HCT116 (cell line): Measurements from ENCODE around the gene C2orf78. TPM values are rescaled to one million over a fixed set of nuclear protein-coding genes. Genes with fewer than 3 reads are reported as not detected.

ENCODE experiments used
- ATAC-seq: fragments of 200-7000 bp; cut with Tn5 transposase; 2 replicates; pipeline ENCODE4 v1.9.1; 2020; ENCODE audit warnings: mild to moderate bottlenecking, moderate library complexity
- BruUV-seq: library from RNA; stranded (reverse); fragments of 400-500 nt; replicated peaks from 2 replicates; lab custom pipeline; 2021; lab: Mats Ljungman, UMichigan
- CTCF ChIA-PET: fragments of 300-600 bp; sonication (Branson Sonifier 250); formaldehyde crosslinking; loops from one replicate; lab custom pipeline; 2021; ENCODE audit warnings: antibody characterized with exemption; lab: Charles Lee
- POLR2A ChIA-PET: fragments of 300-600, 350-600 bp; sonication (Branson Sonifier 250); formaldehyde crosslinking; loops from one replicate; lab custom pipeline; 2021; ENCODE audit warnings: antibody characterized with exemption; lab: Charles Lee
- RAD21 ChIA-PET, 2 experiments: fragments of 300-600 bp; sonication (Branson Sonifier 250); formaldehyde crosslinking; loops; one replicate each; lab custom pipeline; 2023; ENCODE audit warnings: low total read pairs in 2 of 2; ENCODE audit not compliant: uncharacterized antibody in 2 of 2, unreplicated experiment in 2 of 2, low non-redundant PET in 1 of 2; lab: Charles Lee
- DNase-seq: peaks from one replicate; pipeline ENCODE4 v3.0.0-alpha.2; 2010; ENCODE audit warnings: low read depth, low spot score
- H2AFZ ChIP-seq: fragments of 200-600 bp; shearing (Covaris generic), sonication (generic); 2 replicates; pipeline ENCODE4 v1.6.1; 2017; ENCODE audit warnings: low read depth, mixed run types, mixed read lengths, antibody characterized with exemption, low read length; ENCODE audit not compliant: poor library complexity, severe bottlenecking
- H3K27ac ChIP-seq: 2 replicates; pipeline ENCODE4 v1.5.1; 2012; ENCODE audit warnings: low read depth, low read length
- H3K27me3 ChIP-seq: fragments of 200-600 bp; sonication (generic); 2 replicates; pipeline ENCODE4 v1.6.1; 2016; ENCODE audit warnings: mixed run types, low read length, mixed read lengths; ENCODE audit not compliant: insufficient read depth
- H3K36me3 ChIP-seq, 2 experiments: fragments of 200-500 bp in 1 of 2; fragments of 200-600 bp in 1 of 2; sonication (Bioruptor generic) in 1 of 2; sonication (generic) in 1 of 2; 2 replicates each; pipeline versions ENCODE4 v1.5.1 to v1.6.1; 2014 to 2016; ENCODE audit warnings: low read length in 2 of 2, inconsistent platforms in 1 of 2, mixed read lengths in 1 of 2, mixed run types in 1 of 2; ENCODE audit not compliant: insufficient read depth in 2 of 2, control insufficient read depth in 1 of 2
- H3K4me1 ChIP-seq, 2 experiments: fragments of 200-600 bp in 1 of 2; sonication (generic) in 1 of 2; 2 replicates each; pipeline versions ENCODE4 v1.5.1 to v1.6.1; 2012 to 2017; ENCODE audit warnings: low read length in 2 of 2, inconsistent platforms in 1 of 2, mild to moderate bottlenecking in 1 of 2, mixed read lengths in 1 of 2, mixed run types in 1 of 2, moderate library complexity in 1 of 2; ENCODE audit not compliant: insufficient read depth in 2 of 2, control insufficient read depth in 1 of 2
- H3K4me2 ChIP-seq: fragments of 200-600 bp; sonication (generic); 2 replicates; pipeline ENCODE4 v1.6.1; 2017; ENCODE audit warnings: mixed run types, low read length, mixed read lengths
- H3K4me3 ChIP-seq, 2 experiments: fragments of 200-600 bp in 1 of 2; sonication (generic) in 1 of 2; replicated peaks in 1 of 2; 2 replicates each; pipeline ENCODE4 v1.5.1; 2011 to 2016; ENCODE audit warnings: low read length in 2 of 2, control low read depth in 1 of 2, low read depth in 1 of 2, mild to moderate bottlenecking in 1 of 2, mixed read lengths in 1 of 2, mixed run types in 1 of 2
- H3K79me2 ChIP-seq: fragments of 200-600 bp; sonication (generic); 2 replicates; pipeline ENCODE4 v1.6.1; 2017; ENCODE audit warnings: mild to moderate bottlenecking, mixed run types, low read length, moderate library complexity, mixed read lengths; ENCODE audit not compliant: insufficient read depth
- H3K9ac ChIP-seq: fragments of 200-600 bp; sonication (generic); 2 replicates; pipeline ENCODE4 v1.6.1; 2016; ENCODE audit warnings: low read length, mixed read lengths
- H3K9me2 ChIP-seq: fragments of 200-600 bp; sonication (generic), shearing (Covaris generic); 2 replicates; pipeline ENCODE4 v1.6.1; 2017; ENCODE audit warnings: mixed run types, mild to moderate bottlenecking, moderate library complexity; ENCODE audit not compliant: insufficient read depth
- H3K9me3 ChIP-seq, 2 experiments: fragments of 200-500 bp in 1 of 2; fragments of 200-600 bp in 1 of 2; sonication (Bioruptor generic) in 1 of 2; sonication (generic) in 1 of 2; 2 replicates each; pipeline ENCODE4 v1.6.1; 2014 to 2017; ENCODE audit warnings: low read length in 2 of 2, mixed read lengths in 2 of 2, inconsistent platforms in 1 of 2, low read depth in 1 of 2, mild to moderate bottlenecking in 1 of 2, mixed run types in 1 of 2, moderate library complexity in 1 of 2; ENCODE audit not compliant: control insufficient read depth in 1 of 2, insufficient read depth in 1 of 2
- H4K20me1 ChIP-seq: fragments of 200-600 bp; sonication (generic), shearing (Covaris generic); 2 replicates; pipeline ENCODE4 v1.6.1; 2017; ENCODE audit warnings: mixed run types, mild to moderate bottlenecking, moderate library complexity; ENCODE audit not compliant: insufficient read depth
- ATF3 ChIP-seq: IDR thresholded peaks from 2 replicates; pipeline ENCODE4 v1.6.1; 2012
- ELF1 ChIP-seq: IDR thresholded peaks from 2 replicates; pipeline ENCODE4 v1.6.1; 2012; ENCODE audit warnings: low read depth, borderline replicate concordance
- JUND ChIP-seq: IDR thresholded peaks from 2 replicates; pipeline ENCODE4 v1.6.1; 2012
- REST ChIP-seq: IDR thresholded peaks from 2 replicates; pipeline ENCODE4 v1.6.1; 2012; ENCODE audit warnings: low read depth
- ZBTB33 ChIP-seq: IDR thresholded peaks from 2 replicates; pipeline ENCODE4 v1.6.1; 2011; ENCODE audit warnings: mild to moderate bottlenecking, low read length, moderate library complexity; ENCODE audit not compliant: insufficient replicate concordance; ENCODE audit errors: extremely low read depth
- ZFX ChIP-seq: fragments of 450-650 bp; IDR thresholded peaks from 2 replicates; pipeline ENCODE4 v1.6.1; 2017
- ZNF274 ChIP-seq: fragments of 200-500 bp; sonication (Bioruptor generic); IDR thresholded peaks from 2 replicates; pipeline ENCODE4 v1.6.1; 2014; ENCODE audit warnings: mild to moderate bottlenecking, low read depth, low read length, inconsistent platforms
- intact Hi-C: fragments of 100-400 bp; cut with micrococcal nuclease; formaldehyde crosslinking; loops from 2 replicates; pipeline ENCODE4 v1.10.0; 2022
- total RNA-seq: library from RNA; stranded (reverse); gene quantifications from one replicate; pipeline ENCODE4 v1.2.1, GENCODE V29; 2021; ENCODE audit not compliant: unreplicated experiment

C2orf78 gene
- total RNA-seq, 1 experiment from 2014 or later = 1.5 TPM

- POLR2A ChIA-PET = no interaction called here
- H4K20me1 ChIP-seq = no peaks in the 10 kb centered on the region; the same call in 1 of the 2 replicates
- no peaks in the 10 kb centered on the region for H3K4me1 ChIP-seq
- H3K27ac ChIP-seq = no peak overlapping the region
- no peak overlapping the region for H3K9ac ChIP-seq
- H3K4me3 ChIP-seq = no peak overlapping the region
- CTCF ChIA-PET = interaction anchor here (1.6 kb wide), 1 partner anchor 18 kb away, joined by 4 read pairs; no protein-coding TSS in a partner anchor
- BruUV-seq = no TSS peak
- no peaks in the 10 kb centered on the region for H3K27me3 ChIP-seq
- H2AFZ ChIP-seq = no peak overlapping the region
- peaks cover 27% of the 10 kb centered on the region; the same call in 1 of the 2 replicates for H3K79me2 ChIP-seq
- no peak for DNase-seq
- TF ChIP-seq ZFX (no peak), ATF3 (no peak), ZNF274 (no peak), REST (no peak), ZBTB33 (no peak), ELF1 (no peak), JUND (no peak)
- peaks cover 14 to 28% of the 10 kb centered on the region in 2 experiments for H3K36me3 ChIP-seq
- H3K4me2 ChIP-seq = no peak overlapping the region
- H3K9me3 ChIP-seq = no peaks in the 10 kb centered on the region
- no peak for ATAC-seq
- no peaks in the 10 kb centered on the region for H3K9me2 ChIP-seq
- intact Hi-C loops = no loop called here
- RAD21 ChIA-PET = no interaction called here
These were observed 58.1 kb downstream of the C2orf78 start for GRCh38 chr2:73841912-73842738.
